SK-MEL-5 (cell line): ENCODE measurements around the gene BTN3A1. TPM values are rescaled to one million over a fixed set of nuclear protein-coding genes. Genes with fewer than 3 reads are reported as not detected.
"Not testable (repeated sequence)": the region's sequence is repeated elsewhere in the genome, so short reads cannot be mapped to it uniquely, and the experiment has no call there.

ENCODE experiments used
- DNase-seq: peaks from one replicate; pipeline ENCODE4 v3.0.0-alpha.2; 2016; ENCODE audit warnings: low read depth, low spot score
- in situ Hi-C: cut with HindIII; loops from 2 replicates; pipeline ENCODE4 v1.10.0; 2016; ENCODE audit warnings: low sequenced_read_pairs, high pct_unique_total_duplicates, low pct_unique_long_range_greater_than_20kb
- total RNA-seq: library from RNA; depleted of rRNA; stranded (reverse); fragments of >200 nt; shearing (Covaris generic); gene quantifications from 2 replicates; pipeline ENCODE4 v1.2.3, GENCODE V29; 2014; rRNA removed

Gene BTN3A1
- total RNA-seq, 1 experiment from 2014 or later = 29.1 TPM

DNA sequence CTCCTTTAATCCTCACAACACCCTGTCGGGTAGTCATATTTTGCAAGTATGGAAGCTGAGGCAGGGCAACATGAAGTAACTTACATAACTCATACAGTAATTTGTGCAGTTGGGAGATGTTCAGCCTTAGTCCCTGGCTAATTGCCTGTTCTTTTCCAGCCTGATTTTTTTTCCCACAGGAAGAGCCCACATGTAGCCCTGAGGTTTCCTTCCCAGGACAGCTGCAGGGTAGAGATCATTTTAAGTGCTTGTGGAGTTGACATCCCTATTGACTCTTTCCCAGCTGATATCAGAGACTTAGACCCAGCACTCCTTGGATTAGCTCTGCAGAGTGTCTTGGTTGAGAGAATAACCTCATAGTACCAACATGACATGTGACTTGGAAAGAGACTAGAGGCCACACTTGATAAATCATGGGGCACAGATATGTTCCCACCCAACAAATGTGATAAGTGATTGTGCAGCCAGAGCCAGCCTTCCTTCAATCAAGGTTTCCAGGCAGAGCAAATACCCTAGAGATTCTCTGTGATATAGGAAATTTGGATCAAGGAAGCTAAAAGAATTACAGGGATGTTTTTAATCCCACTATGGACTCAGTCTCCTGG lies 50.7 kb downstream of the BTN3A1 start:
- in situ Hi-C loops = no loop called here
- DNase-seq = peak; percentile 22

GRCh38 chr6:26454631-26455030 lies 52.6 kb downstream of the BTN3A1 start:
- no peak for DNase-seq
- in situ Hi-C loops = no loop called here

GRCh38 chr6:26455357-26455970 lies 53.4 kb downstream of the BTN3A1 start:
- DNase-seq = no peak
- in situ Hi-C loops = no loop called here

DNA sequence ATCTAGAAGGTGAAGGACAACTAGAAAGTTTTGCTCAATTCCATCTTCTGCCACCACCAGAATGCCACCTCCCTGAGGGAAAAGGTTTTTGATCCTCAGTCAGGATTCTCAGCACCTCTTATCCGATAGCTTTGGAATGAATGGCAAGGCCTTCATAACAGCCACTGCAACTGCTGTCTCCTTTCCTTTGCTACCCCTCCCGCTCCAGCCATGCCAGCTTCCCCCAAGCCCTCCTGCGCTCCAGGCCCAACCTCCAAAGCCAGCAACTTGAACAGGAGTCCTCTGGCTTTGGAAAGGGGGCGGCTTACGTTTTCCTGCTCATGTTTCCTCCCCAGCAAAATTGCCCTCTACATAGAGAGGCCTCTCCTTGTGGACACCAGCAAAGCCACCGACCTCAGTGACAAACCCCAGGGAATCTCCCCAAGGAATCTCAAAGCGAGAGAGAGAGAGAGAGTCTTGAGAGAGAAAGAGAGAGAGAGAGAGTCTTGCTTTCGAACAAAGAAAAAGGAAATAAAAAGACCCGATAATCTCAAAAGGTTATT lies 55.3 kb downstream of the BTN3A1 start:
- in situ Hi-C loops = no loop called here
- DNase-seq = no peak

DNA sequence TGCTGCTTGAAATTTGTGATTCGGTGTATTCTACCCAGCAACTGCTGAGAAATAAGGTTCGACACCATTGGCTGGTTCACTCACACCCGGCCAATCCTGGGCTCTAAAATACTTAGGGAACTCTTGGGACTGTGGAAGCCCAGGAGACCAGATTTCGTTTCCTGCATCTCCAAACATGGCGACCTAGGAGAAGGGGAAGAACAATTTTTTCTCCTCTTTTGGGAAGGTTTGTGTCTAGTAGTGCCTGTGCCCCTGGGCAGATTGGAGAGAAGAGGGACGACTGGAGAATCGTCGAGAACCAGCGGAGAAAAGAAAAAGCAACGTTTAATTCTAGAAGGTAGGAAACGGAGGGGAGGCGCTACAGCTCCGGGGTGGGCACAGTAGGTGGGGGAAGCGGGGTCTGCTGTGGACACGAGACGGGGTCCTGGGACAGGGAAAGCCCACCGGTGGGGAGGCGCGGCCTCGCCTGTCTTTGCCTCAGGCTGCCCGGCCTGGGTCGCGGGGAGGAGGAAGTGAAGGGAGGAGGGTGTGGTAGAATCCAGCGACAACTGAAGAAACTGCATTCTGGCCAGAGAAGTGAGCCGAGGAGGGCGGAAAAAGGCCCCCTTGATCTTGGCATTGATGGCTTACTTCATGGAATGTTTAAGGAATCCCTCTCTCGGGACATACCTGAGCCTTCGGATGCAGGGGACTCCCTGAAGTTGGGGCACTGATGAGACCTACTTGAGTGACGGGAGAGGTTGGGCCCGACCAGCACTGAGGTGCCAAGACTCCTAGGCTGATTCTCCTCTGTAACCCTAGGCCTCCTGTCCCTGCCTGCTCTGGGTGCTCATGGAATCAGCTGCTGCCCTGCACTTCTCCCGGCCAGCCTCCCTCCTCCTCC lies 56.0 kb downstream of the BTN3A1 start, which contains the start of gene BTN2A1:
TSS of gene BTN2A1 (plus strand) at position 150 of the 883 bp plus-strand sequence. CDS start at position 832, 682 bp downstream.
- in situ Hi-C loops = no loop called here
- DNase-seq = peak; percentile 98

DNA sequence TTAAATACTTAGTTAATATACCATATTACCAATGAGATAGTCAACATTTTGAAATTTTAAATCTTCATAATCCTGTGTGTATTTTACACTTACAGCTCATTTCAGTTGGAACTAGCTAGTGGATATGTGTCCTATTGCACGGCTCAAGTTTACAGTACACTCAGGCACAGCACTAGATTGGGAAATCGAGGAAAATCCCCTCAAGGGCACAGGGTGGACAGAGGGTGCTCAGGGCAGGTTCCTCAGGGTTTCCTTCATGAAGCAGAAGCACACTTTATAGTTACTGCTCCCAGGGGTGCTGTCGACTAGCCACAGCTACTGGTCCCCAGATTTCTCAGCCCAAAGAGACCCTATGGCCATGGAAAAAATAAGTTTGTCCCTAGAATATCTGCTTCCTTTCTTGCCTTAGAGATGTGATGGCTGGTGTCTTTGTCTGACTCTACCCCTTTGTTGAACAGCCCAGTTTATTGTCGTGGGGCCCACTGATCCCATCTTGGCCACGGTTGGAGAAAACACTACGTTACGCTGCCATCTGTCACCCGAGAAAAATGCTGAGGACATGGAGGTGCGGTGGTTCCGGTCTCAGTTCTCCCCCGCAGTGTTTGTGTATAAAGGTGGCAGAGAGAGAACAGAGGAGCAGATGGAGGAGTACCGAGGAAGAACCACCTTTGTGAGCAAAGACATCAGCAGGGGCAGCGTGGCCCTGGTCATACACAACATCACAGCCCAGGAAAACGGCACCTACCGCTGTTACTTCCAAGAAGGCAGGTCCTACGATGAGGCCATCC lies 57.1 kb downstream of the BTN3A1 start:
- DNase-seq = no peak
- in situ Hi-C loops = no loop called here

DNA sequence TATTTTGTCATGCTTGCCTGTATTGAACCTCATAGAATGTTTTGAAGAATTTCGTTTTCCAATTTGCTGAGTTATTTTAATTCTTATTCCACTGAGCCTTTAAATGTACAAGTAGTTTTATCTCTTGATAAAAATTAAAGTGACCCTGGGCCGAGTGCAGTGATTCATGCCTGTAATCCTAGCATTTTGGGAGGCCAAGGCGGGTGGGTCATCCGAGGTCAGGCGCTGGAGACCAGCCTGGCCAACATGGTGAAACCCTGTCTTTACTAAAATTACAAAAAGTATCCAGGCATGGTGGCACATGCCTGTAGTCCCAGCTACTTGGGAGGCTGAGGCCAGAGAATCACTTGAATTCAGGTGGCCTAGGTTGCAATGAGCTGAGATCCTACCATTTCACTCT lies 59.3 kb downstream of the BTN3A1 start:
- DNase-seq, in situ Hi-C loops: not testable (repeated sequence)

- in situ Hi-C loops = no loop called here
- no peak for DNase-seq
Observed at GRCh38 chr6:26464014-26464413, 61.9 kb downstream of the BTN3A1 start.

GRCh38 chr6:26464416-26465131 lies 62.5 kb downstream of the BTN3A1 start:
- no peak for DNase-seq
- in situ Hi-C loops = no loop called here

Other genes with a start within 250 kb of the BTN3A1 start
- gene BTN3A2, start 37.1 kb upstream of the BTN3A1 start, total RNA-seq = 50.9 and 54.3 TPM in 2 replicates
- gene BTN2A2, start 19.2 kb upstream of the BTN3A1 start, total RNA-seq = 56.0 and 62.1 TPM in 2 replicates
- gene BTN3A3, start 38.2 kb downstream of the BTN3A1 start, total RNA-seq = 9.1 and 9.9 TPM in 2 replicates
- 15.1 and 16.7 TPM in 2 replicates for gene BTN2A1, start 55.7 kb downstream of the BTN3A1 start, total RNA-seq
- gene BTN1A1, start 98.0 kb downstream of the BTN3A1 start, total RNA-seq = not detected in 2 replicates
- 86.1 and 103 TPM in 2 replicates for gene HMGN4, start 136.1 kb downstream of the BTN3A1 start, total RNA-seq
- 34.3 and 35.1 TPM in 2 replicates for gene ABT1, start 194.7 kb downstream of the BTN3A1 start, total RNA-seq